GM18519 (cell line): ENCODE measurements around the gene ZNF835.
"Not testable (repeated sequence)": the region's sequence is repeated elsewhere in the genome, so short reads cannot be mapped to it uniquely, and the experiment has no call there.

Experiments used
- ATAC-seq: cut with Tn5 transposase; IDR thresholded peaks from one replicate; pipeline ENCODE4 v1.9.1; 2021; ENCODE audit warnings: mild to moderate bottlenecking, moderate library complexity; ENCODE audit not compliant: unreplicated experiment, low FRiP score

ZNF835 gene

DNA sequence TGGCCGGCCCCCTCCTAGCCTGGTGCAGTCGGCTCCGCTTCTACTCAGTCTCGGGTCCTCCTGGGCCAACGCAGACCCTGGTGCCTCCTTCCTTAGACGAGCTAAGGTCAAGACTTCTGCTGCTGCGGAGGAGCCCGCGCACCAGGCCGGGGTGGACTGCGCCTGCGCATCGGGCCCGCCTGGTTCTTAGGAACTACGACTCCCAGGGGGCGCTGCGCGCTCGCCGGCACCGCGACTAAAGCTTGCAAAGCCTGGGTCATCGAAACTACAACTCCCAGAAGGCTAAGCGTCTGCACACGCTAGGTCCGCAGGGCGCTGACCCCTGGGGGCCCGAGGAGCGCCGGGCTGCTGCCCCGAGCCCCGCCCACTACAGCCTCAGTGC is at the start of gene ZNF835:
Gene ZNF835 (minus strand): TSS at position 145 of the 382 bp plus-strand sequence. CDS start 6,559 bp downstream, outside the sequence.
- ATAC-seq = no peak

DNA sequence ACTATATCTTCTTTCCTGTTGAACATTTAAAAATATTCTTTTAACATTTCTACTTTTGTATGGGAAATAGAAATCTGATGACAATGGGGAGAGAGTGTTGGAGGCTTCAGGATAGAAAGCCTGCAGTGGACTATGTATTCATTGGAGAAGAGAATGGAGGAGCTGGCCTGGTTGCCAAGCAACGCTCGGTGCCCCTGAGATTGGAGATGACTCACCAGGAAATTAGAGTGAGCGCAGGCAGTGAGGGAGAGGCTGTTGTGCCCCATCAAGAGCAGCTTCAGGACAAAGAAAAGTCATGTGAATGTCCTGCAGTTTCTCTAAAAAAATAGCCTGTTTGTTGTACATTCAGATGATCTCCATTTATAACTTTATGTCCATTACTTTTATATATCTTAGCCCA is 48.7 kb upstream of the ZNF835 start:
- ATAC-seq = no peak

DNA sequence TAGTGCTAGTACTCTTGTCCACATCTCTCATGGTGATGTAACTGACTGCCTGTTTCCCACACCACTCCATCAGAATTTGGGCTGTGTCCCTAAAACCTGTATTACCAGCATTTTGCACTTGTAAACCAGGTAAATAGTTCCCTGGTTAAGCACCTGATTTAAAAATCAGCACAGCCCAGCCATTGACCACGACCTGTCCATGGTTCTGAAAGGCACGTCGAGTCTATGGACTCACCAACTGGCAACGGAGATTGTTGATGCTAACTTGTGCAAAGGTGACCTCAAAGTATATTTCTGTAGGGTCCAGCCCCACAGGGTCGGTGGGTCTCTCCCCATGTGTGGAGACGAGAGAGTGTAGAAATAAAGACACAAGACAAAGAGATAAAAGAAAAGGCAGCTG is 46.7 kb upstream of the ZNF835 start:
- ATAC-seq = no peak

DNA sequence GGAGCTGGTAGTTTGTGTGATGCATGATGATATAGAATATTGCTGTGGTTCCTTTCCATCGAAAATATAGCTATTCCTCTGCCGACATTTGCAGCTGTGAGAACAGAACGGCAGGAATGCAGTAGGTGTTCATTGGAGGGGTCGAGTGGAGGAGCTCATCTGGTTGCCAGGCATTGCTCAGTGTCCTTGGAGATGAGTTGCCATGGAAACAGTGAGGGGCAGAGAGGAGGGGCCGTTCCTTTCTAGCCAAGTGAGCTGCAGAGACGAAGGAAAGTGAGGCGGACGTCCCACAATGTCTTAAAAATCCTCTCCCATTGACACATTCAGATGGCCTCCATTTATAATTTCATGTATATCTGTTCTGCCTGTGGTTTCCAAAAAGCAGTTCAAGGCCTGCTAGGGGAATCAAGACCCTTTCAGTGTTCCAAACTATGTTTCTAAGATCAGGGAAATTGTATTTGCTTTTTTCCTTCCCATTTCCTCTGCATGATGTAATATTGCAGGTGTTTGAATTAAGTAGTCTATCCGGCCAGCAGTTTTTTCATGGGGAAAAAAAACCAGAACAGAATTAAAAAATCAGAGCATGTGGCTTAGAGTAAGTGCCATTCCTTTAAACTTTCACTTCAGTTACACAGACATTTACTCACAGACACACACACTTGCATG is 41.2 kb upstream of the ZNF835 start:
- ATAC-seq = no peak

DNA sequence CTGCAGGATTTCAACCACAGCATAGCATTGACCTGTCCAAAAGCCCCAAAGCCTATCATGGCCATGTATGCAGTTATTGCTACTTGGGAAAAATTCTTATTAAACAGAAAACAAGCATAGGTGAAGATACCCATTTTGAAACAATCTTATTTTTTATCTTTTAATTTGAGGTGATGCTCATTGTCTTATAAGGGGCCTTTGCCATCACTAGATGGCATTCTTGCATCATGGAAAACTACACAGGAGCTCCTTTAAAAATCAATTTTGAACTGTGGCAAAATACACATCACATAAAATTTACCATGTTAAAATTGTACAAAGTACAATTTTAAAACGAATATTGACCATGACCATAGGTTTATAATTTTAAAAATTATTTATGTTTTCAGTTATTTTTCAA is 38.9 kb upstream of the ZNF835 start:
- no peak for ATAC-seq

DNA sequence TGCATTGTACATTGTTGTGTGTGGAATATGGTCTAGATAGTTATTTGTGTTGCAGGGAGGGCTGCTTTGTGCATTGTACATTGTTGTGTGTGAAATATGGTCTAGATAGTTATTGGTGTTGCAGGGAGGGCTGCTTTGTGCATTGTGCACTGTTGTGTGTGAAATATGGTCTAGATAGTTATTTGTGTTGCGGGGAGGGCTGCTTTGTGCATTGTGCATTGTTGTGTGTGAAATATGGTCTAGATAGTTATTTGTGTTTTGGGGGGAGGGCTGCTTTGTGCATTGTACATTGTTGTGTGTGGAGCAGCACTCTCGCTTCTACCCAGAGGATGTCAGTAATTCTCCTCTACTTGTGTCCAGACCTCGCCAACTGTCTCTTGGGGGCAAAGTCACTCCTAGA is 36.3 kb upstream of the ZNF835 start:
- ATAC-seq = no peak

DNA sequence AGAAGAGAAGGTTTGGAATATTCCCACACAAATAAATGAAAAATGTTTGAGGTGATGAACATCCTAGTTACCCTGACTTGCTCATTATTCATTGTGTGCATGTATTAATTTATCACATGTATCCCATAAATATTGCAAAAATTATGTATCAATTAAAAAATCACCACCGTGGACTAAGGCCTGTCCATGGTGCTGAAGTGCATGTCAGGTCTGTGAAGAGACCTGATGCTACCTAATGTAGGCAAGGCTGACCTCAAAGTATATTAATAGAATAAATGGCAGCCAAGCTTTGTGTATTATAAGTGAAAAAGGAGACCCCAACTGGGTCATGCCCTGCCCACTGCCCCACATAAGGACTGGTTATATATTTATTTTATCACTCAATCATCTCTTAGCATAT is 34.4 kb upstream of the ZNF835 start:
- ATAC-seq = no peak

DNA sequence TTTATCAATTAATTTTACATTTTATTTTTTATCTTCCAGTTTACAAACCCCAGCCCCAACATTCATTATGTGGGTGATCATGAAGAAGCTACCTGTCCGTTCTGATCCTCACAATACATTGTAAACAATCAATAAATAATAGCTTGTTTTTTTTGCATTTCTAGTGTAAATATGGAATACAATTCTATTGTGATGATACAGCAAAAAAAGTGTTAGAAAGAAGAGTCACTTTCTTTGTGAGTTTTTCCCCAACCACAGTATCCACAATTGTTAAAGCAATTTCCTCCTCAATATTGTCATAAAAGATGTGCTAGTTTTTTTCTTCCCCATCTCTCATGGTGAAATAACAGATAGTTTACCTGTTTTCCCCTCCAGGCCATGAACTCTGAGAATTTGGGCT is 30.3 kb upstream of the ZNF835 start:
- no peak for ATAC-seq

DNA sequence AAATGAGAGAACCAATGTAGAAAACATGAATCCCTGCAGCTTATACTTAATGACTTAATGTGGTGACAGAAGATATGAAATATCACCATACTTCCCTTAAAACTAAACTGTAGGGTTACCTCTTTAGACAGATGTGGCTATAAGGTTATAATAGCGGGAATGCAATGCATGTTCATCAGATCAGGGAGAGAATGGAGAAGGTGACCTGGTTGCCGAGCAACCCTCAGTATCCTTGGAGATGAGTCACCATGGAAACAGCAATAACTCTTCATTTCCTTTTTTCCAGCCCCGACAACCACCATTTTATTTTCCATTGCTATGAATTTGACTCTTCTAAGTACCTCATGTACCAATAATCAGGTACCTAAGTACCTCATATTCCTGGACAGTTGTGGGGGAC is 28.0 kb upstream of the ZNF835 start:
- no peak for ATAC-seq

DNA sequence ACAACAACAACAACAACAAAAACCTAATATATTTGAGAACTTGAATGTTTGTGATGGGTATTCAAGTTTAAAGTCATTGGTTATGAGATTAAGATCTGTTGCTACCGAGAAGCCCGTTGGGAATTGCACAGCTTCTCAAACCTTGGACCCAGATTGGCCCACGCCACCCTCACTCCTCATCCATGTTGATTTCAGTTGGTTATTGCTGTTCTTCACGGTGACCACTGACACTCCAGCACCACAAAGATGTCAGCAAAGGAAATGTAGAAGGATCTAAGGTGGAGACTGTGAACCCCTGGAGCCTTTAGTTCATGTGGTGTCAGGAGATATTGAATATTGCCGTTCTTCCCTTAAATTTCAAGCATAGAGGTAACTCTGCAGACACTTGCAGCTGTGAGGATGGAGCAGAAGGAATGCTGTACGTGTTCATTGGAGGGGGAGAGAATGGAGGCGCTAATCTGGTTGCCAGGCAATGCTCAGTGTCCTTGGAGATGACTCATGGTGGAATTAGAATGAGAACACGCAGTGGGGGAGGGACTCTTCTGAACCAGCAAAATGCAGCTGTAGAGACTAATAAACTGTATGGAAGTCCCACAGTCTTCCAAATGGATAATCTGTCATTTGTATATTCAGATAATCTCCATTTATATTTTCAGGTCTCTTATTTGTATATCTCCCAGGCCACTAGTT is 20.8 kb upstream of the ZNF835 start:
- no peak for ATAC-seq

DNA sequence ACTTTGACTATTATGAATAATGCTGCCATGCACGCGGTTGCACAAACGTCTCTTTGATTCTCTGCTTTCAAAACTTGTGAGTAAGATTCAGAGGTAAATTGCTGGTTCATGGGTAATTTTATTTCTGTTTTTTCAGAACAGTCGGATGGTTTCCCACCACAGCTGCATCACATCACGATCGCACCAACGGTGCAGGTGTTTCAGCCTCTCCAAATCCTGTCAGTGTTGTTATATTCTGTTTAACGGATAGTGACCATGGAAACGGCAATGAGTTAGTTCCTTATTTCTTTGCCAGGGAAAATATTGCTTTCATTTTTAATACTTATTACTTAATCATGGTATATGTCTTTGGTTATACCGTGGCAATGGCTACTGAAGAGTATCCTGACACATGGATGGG is 19.1 kb upstream of the ZNF835 start:
- ATAC-seq = no peak

DNA sequence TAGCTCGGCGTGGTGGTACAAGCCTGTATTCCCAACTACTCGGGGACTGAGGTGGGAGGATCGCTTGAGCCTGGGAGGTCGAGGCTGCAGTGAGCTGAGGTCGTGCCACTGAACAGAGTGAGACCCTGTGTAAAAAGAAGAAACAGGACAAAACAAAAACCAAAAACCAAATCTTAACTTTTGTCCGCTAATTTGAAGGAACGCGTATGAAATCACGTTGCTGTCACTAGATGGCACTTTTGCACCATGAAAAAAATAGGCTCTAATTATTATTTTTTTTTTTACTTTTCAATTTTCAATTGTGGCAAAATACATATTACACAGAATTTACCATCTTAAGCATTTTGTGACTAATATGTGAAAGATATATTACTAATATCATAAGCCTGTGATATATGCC is 17.6 kb upstream of the ZNF835 start:
- no peak for ATAC-seq

DNA sequence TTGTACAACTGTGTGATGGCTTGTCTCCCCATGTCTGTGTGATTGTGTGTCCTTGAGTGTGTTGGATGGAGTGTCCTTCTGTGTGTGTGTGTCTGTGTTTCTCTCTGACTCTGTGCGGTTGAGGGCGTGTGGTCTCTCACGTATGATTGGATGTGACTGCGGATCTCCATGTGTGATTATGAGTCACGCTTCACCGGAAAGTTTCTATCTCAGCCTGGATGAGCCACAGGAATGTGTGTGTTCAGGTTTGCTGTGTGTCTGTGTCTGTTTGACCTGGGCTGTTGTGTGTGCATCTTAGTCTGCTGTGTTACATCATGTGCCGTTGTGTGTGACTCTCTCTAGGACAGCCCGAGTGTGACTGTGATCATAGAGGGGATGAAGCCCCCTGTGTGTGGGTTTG is 15.5 kb upstream of the ZNF835 start:
- ATAC-seq = no peak

DNA sequence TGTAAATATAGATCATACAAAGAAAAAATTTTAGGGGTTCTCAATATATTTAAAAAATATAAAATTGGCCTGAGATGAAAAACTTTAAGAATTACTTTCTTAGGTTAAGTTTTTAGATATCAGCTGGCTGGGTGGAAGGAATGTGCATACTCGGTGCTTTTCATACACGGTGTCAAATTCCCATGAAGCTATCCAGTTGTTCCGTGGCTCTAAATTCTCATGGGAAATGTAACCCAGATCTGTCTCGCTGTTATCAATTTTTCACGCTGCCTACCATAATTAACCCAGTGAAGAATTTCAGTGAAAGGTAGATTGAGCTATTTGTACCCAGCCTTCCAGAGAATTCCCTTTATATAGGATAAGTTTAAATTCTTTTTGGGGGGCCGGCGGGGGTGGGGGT is 11.6 kb upstream of the ZNF835 start:
- no peak for ATAC-seq

DNA sequence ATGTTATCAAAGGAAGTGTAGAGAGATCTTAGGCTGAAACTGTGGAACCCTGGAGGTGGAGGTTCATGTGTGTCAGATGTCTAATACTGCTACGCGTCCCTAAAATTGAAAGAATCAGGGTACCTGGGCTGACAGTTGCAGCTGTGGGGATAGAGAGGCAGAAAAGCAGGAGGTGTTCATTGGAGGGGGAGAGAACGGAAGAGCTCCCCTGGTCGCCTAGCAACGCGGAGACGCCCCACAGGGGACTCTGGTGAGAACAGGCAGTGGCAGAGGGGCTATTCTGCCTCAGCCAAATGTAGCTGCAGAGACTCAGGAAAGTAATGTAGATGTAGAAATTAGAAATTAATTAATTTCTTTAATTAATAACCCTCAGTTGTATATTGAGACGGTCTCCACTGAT is 10.1 kb upstream of the ZNF835 start:
- no peak for ATAC-seq

DNA sequence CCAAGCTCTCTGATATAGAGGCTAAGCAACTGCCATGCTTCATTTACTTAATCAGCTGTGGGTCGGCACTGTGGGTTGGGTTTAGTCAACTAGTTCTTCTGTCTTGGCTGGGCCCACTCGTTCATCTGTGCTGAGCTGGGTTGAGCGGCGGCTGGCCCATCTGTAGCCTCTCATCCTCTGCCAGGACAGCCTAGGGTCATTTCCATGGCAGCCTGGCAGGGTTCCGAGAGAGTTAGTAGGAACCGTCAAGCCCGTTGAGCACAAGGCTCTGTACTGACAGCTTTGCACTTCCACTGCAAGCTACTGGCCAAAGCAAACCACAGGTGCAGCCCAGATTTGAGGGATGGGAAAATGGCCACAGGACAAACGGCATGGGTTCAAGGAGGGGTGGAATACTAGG is 6.6 kb upstream of the ZNF835 start:
- ATAC-seq = no peak

DNA sequence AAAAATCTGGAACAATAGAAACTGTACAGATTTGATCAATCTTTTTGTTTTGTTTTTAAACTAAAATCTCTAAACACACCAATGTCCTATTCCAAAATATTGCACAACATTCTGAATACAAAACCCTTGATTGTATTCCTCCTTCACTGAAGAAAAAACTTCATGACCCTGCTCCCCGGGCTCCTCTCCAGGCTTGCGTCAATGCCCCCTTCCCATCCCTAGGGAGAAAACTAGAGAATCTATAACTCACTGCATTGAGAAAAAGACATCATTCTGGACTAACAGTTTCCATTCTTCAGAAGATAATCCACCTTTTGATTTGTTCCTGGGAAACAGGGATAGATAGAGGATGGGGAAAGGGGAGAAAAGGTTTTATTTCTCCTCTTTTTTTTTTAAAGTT is 1.1 kb upstream of the ZNF835 start:
- not testable (repeated sequence) for ATAC-seq

DNA sequence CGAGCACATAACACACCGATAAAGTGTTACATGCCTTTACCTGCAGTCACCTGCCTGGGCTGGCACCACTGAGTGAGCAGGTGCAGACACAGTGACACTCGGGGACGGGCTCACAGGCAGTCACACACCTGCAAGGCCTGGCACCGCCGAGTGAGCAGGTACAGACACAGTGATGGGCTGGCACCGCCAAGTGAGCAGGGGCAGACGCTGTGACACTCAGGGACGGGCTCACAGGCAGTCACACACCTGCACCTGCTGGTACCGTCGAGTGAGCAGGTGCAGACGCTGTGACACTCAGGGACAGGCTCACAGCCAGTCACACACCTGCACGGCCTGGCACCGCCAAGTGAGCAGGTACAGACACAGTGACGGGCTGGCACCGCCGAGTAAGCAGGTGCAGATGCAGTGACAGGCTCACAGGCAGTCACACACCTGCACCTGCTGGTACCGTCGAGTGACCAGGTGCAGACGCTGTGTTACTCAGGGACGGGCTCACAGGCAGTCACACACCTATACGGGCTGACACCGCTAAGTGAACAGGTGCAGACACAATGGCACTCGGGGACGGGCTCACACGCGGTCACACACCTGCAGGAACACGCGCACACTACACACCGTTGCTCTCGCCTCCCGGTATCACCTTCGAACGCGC is 470 bp downstream of the ZNF835 start:
- ATAC-seq = no peak

DNA sequence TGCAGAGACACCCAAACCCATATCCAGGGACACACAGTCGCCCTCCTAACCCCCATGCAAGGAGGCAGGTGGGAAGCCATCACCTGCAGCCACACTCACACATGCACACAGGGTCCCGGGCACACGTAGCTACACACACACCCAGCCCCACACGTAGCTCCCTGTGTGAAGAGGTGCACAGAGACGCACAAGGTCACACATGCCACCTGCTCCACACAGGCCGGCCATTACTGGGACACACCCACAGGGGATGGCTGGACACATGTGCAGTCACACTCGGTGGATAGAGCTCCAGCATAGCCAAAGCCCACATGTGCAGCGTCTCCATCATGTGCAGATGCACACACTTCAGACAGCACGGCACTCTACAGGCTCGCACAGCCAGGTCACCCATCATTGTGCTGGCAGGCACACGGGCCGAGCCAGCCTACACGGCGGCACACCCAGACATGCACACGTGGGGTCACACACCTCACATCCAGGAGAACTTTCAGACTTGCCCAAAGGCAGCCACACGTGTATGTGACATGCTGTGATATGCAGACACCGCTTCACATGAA is 1.1 kb downstream of the ZNF835 start:
- no peak for ATAC-seq

DNA sequence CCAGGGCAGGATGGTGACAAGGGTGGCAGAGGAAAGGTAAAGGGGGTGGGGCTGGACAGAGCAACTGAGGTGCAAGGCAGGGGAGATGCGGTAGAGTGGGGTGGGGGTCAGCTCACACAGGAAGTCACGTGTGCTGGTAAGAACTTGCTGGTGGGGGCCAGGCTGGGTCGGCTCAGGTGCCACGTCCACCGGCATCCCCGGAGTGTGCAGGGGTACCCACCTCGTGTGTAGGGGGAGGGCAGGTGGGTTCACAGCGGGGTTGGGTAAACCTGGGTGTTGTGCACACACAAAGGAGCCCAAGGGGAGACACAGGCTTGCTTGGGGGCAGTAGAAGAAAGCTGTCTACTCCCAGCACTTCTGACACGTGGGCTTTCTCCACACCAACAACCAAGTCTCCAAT is 2.9 kb downstream of the ZNF835 start:
- no peak for ATAC-seq

DNA sequence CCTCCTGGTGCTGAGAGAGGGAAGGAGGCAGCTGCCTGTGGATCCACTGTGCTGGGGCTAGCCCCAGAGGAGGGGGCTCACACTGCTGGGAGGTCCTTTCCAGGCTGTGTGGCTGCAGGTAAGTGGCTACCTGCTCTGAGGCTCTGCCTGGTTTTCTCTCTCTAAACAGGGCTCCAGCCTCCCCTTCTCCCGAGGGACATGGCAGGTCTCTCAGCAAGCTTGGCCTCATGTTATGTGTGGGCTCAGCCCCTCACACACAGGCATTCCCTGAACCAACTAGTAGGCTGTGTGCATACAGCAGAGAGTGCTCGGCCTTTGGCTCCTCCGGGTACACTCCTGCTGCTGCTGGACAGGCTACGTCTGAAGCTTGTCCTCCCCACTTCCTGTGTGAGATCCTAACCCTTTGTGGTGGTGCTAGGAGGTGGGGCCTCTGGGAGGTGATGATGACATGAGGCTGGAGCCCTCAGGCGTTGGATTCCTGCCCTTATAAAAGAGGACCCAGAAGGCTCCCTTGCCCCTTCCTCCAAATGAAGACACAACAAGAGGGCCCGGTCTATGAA is 4.2 kb downstream of the ZNF835 start:
- no peak for ATAC-seq
